GM12878 (cell line): ENCODE data around the gene SLC13A2.

Experiments
- CTCF ChIP-seq, 3 experiments: IDR thresholded peaks in 2 of 3; conservative IDR thresholded peaks in 1 of 3; 2 replicates each; pipeline ENCODE4 v1.5.1; 2011; ENCODE audit warnings: low read depth in 3 of 3, low read length in 3 of 3, mild to moderate bottlenecking in 3 of 3, control low read depth in 2 of 3, moderate library complexity in 2 of 3, inconsistent platforms in 1 of 3, mixed read lengths in 1 of 3; ENCODE audit not compliant: control insufficient read depth in 2 of 3, insufficient read depth in 1 of 3; ENCODE audit errors: extremely low read depth in 1 of 3
- EP300 ChIP-seq, 2 experiments: fragments of 150-350 bp in 1 of 2; IDR thresholded peaks; 2 replicates each; pipeline ENCODE4 v1.6.1; 2011 to 2012; ENCODE audit warnings: low read depth in 2 of 2, low read length in 2 of 2, borderline replicate concordance in 1 of 2, improper control_type of control experiment in 1 of 2, inconsistent platforms in 1 of 2; ENCODE audit not compliant: control insufficient read depth in 1 of 2
- MXI1 ChIP-seq: fragments of 150-350 bp; IDR thresholded peaks from 2 replicates; pipeline ENCODE4 v1.6.1; 2011; ENCODE audit warnings: low read depth, mild to moderate bottlenecking, inconsistent platforms, low read length, improper control_type of control experiment
- SIN3A ChIP-seq: IDR thresholded peaks from 2 replicates; pipeline ENCODE4 v1.6.1; 2012; ENCODE audit warnings: low read depth, low read length, improper control_type of control experiment
- SPI1 ChIP-seq: IDR thresholded peaks from 2 replicates; pipeline ENCODE4 v1.6.1; 2011; ENCODE audit warnings: low read depth, mild to moderate bottlenecking, low read length, moderate library complexity, borderline replicate concordance; ENCODE audit not compliant: insufficient read depth
- USF1 ChIP-seq: IDR thresholded peaks from 2 replicates; pipeline ENCODE4 v1.6.1; 2011; ENCODE audit warnings: borderline replicate concordance, low read depth, mild to moderate bottlenecking, moderate library complexity, mixed read lengths, low read length; ENCODE audit not compliant: insufficient read depth; ENCODE audit errors: extremely low read length

GRCh38 chr17:28507567-28508203 lies 34.2 kb downstream of the SLC13A2 start:
- TF ChIP-seq USF1 (no peak), CTCF (IDR thresholded peaks at IDR 0.05 in 2 of 3, conservative IDR thresholded peaks at IDR 0.05 in 1 of 3; ENCODE audit: control insufficient read depth in 2 of 3, extremely low read depth in 1 of 3, insufficient read depth in 1 of 3, low read depth in 3 of 3, low read length in 3 of 3) (no peak), EP300 (IDR thresholded peaks at IDR 0.05; ENCODE audit: borderline replicate concordance in 1 of 2, control insufficient read depth in 1 of 2, low read depth in 2 of 2, low read length in 2 of 2) (no peak), SIN3A (no peak), SPI1 (no peak), MXI1 (no peak)
